Measurements from ENCODE around the gene EAPP.
"Not testable (repeated sequence)": the region's sequence is repeated elsewhere in the genome, so short reads cannot be mapped to it uniquely, and the experiment has no call there.

The EAPP gene

GRCh38 chr14:34538096-34538495, 1.4 kb downstream of the EAPP start:
- not testable (repeated sequence) for DNase-seq (ENCODE audit: low read depth, low spot score)

- DNase-seq (ENCODE audit: low read depth, low spot score), result no peak
Observed at GRCh38 chr14:34537677-34538009, 1.9 kb downstream of the EAPP start.

GRCh38 chr14:34536951-34537676, 2.4 kb downstream of the EAPP start:
- DNase-seq (ENCODE audit: low read depth, low spot score), result no peak

DNA sequence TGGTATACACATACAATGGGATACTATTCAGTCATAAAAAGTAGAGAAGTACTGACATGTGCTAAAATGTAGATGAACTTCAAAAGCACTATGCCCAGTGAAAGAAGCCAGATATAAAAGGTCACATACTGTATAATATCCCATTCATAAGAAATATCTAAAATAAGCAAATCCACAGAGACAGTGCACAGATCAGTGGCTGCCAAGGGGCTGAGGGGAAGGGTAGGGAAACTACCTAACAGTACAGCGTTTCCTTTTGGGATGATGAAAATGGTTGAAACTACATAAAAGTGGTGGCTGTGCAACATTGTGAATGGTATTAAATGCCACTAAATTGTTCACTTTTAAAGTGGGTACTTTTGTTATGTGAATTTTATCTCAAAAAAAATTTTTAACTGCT, 11.9 kb downstream of the EAPP start:
- DNase-seq (ENCODE audit: low read depth, low spot score), result no peak

DNA sequence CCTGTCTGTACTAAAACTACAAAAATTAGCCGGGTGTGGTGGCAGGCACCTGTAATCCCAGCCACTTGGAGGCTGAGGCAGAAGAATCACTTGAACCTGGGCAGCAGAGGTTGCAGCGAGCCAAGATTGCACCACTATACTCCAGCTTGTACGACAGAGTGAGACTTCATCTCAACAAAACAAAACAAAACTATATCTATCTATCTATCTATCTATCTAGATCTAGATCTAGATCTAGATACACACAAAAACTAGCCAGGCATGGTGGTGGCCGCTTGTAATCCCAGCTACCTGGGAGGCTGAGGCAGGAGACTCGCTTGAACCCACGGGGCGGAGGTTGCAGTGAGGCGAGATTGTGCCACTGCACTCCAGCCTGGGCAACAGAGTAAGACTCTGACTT, 15.3 kb downstream of the EAPP start:
- not testable (repeated sequence) for DNase-seq (ENCODE audit: low read depth, low spot score)

DNA sequence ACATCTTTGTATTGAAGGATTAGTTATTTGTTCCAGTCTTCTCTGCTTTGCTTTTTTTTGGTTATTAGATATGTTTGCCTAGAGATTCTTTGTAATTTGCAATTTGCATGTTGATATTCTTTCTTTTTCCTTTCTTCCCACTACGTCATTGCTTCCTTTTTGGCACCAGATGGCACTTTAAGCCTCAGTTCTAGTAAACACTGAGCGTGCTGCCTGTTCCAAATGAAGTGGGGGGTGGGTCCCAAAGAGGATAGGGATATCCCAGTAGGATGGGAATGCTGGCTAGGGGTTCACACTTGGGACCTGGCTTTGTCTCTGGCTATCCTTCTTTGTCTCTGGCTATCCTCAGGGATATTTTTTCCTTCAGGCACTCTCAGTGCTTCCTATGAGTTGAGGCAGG, 17.0 kb downstream of the EAPP start:
- DNase-seq (ENCODE audit: low read depth, low spot score), result no peak

GRCh38 chr14:34521071-34521470, 18.4 kb downstream of the EAPP start:
- DNase-seq (ENCODE audit: low read depth, low spot score), result not testable (repeated sequence)

DNA sequence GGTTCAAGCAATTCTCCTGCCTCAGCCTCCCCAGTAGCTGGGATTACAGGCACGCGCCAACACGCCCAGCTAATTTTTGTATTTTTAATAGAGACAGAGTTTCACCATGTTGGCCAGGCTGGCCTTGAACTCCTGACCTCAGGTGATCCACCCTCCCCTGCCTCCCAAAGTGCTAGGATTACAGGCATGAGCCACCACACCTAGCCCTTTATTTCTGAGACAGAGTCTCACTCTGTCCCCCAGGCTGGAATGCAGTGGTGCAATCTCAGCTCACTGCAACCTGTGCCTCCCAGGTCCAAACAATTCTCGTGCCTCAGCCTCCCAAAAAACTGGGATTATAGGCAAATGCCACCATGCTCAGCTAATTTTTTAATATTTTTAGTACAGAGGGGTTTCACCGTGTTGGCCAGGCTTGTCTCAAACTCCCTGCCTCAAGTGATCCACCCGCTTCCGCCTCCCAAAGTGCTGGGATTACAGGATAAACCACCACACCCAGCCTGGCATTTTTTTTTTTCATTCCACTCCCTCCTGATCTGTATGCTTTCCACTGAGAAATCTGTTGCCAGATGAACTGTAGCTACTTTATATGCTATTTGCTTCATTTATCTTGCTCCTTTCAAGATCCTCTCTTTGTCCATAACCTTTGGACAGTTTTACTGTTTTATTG, 19.1 kb downstream of the EAPP start:
- not testable (repeated sequence) for DNase-seq (ENCODE audit: low read depth, low spot score)

- DNase-seq (ENCODE audit: low read depth, low spot score), result no peak
Observed at GRCh38 chr14:34507884-34508283, 31.6 kb downstream of the EAPP start.

DNA sequence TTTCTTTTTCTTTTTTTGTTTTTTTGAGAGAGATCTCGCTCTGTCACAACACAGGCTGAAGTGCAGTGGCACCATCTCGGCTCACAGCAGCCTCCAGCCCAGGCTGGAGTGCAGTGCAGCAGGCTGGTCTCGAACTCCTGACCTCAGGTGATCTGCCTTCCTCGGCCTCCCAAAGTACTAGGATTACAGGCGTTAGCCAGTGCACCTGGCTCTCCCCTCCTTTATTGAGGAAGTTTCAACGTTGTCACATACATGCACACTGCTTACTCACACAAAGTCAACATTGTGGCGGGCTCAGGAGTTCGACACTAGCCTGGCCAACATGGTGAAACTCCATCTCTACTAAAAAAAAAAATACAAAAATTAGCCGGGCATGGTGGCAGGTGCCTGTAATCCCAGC, 32.0 kb downstream of the EAPP start:
- no peak for DNase-seq (ENCODE audit: low read depth, low spot score)

GRCh38 chr14:34505124-34505491, 34.4 kb downstream of the EAPP start:
- DNase-seq (ENCODE audit: low read depth, low spot score), result not testable (repeated sequence)

DNA sequence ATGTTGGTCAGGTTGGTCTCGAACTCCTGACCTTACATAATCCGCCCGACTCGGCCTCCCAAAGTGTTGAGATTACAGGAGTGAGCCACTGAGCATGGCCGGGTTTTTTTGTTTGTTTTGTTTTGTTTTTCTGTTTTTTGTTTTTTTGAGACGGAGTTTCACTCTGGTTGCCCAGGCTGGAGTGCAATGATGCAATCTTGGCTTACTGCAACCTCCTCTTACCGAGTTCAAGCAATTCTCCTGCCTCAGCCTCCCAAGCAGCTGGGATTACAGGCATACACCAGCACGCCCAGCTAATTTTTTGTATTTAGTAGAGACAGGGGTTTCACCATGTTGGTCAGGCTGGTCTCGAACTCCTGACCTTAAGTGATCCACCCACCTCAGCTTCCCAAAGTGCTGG, 35.5 kb downstream of the EAPP start:
- not testable (repeated sequence) for DNase-seq (ENCODE audit: low read depth, low spot score)

DNA sequence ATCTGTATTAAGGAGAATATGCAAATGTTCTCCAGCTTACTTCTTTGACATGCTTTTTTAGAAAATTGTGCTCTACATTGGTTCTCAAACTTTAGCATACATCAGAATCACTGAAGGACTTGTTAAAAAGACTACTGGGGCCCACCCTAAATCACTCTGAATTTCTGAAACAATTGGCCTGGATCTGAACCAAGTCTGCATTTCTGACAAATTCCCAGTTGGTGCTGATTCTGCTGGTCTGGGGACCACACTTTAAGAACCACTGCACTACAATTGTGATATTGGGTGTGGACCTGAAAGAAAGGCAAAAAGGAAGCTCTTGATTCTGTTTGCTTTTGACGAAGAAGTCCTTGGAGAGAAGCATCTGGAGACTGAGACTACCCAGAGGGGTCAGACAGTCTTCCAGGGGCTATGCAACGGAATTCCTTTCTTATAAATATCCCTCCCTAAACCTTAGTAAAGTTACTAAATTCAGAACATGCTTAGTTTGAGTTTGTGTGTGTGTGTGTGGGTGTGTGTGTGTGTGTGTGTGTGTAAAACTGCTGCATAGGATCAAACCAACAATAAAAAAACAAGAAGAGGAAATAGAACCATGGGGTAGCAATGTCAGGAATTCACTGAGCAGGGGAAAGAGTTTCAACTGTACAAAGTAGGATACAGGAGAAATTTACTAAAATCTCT, 36.8 kb downstream of the EAPP start:
- peak; percentile 11 for DNase-seq (ENCODE audit: low read depth, low spot score)

DNA sequence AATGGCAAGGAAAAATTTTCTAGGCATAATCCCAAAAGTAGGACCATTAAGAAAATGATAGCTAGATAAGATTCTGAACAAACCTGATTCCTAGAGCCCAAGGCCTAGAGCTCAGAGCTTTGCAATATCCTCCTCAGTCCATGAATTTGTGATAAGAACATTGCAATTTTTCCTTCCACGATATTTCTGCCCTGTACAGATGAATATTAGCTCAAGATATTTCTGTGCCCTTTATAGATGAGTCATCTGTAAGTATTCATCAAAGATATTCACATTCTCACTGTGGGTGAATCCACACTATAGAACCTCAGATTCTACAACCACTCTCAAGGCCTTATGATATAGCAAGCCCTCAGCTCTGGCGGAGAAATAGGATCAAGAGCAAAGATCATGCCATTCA, 37.5 kb downstream of the EAPP start:
- no peak for DNase-seq (ENCODE audit: low read depth, low spot score)

DNA sequence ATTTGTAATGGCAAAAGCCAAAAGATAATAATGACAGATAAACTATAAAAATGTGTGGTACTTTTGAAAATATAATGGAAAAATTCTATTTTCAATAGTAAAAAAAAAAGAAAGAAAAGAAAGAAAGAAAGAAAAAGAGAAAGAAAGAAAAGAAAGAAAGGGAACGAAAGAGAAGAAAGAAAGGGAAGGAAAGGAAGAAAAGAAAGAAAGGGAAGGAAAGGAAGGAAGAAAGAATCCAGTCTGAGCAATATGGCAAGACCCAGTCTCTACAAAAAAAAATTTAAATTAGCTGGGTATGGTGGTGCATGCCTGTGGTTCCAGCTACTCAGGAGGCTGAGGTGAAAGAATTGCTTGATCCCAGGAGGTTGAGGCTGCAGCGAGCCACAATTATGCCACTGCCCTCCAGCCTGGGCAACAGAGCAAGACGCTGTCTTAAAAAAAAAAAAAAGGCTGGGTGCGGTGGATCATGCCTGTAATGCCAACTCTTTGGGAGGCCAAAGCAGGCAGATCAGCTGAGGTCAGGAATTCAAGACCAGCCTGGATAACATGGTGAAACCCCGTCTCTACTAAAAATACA, 38.4 kb downstream of the EAPP start:
- DNase-seq (ENCODE audit: low read depth, low spot score), result no peak

- DNase-seq (ENCODE audit: low read depth, low spot score), result no peak
Observed at GRCh38 chr14:34498684-34499412, 40.7 kb downstream of the EAPP start.

- DNase-seq (ENCODE audit: low read depth, low spot score), result peak; percentile 97
Observed at GRCh38 chr14:34496679-34497513, 42.6 kb downstream of the EAPP start.

- no peak for DNase-seq (ENCODE audit: low read depth, low spot score)
Observed at GRCh38 chr14:34496007-34496678, 43.4 kb downstream of the EAPP start.

GRCh38 chr14:34489324-34489723, 50.2 kb downstream of the EAPP start:
- no peak for DNase-seq (ENCODE audit: low read depth, low spot score)

DNA sequence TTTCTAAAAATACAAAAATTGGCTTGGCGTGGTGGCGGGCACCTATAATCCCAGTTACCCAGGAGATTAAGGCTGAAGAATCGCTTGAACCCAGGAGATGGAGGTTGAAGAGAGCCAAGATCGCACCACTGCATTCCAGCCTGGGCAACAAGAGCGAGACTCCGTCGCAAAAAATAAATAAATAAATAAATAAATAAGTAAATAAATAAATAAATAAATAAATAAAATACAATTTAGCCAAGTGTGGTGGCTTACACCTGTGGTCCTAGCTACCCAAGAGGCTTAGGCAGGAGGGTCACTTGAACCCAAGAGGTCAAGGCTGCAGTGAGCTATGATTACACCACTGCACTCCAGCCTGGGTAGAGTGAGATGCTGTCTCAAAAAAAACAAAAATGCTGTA, 51.0 kb downstream of the EAPP start:
- no peak for DNase-seq (ENCODE audit: low read depth, low spot score)
